Chondrocyte (in vitro differentiated cells): Measurements from ENCODE around the gene MMP11. TPM values are rescaled to one million over a fixed set of nuclear protein-coding genes. Genes with fewer than 3 reads are reported as not detected.

Experiments
- DNase-seq: peaks from one replicate; pipeline ENCODE4 v3.0.0; 2021; ENCODE audit warnings: mixed read lengths, low spot score
- H3K27ac Mint-ChIP-seq: one replicate; pipeline ENCODE4 v1.8.0; 2021; ENCODE audit warnings: mild to moderate bottlenecking, moderate library complexity, mixed read lengths; ENCODE audit not compliant: unreplicated experiment
- H3K27me3 Mint-ChIP-seq: 2 replicates; pipeline ENCODE4 v1.8.0; 2021; ENCODE audit warnings: low read depth, mixed read lengths
- H3K36me3 Mint-ChIP-seq: 2 replicates; pipeline ENCODE4 v1.8.0; 2021; ENCODE audit warnings: low read depth, mixed read lengths
- H3K4me1 Mint-ChIP-seq: 2 replicates; pipeline ENCODE4 v1.8.0; 2021; ENCODE audit warnings: low read depth, mild to moderate bottlenecking, mixed read lengths
- H3K4me3 Mint-ChIP-seq: one replicate; pipeline ENCODE4 v1.8.0; 2021; ENCODE audit warnings: mild to moderate bottlenecking, moderate library complexity, mixed read lengths; ENCODE audit not compliant: unreplicated experiment
- H3K9me3 Mint-ChIP-seq: 2 replicates; pipeline ENCODE4 v1.8.0; 2021; ENCODE audit warnings: low read depth, mixed read lengths
- total RNA-seq: library from RNA; stranded (reverse); gene quantifications from 3 replicates; pipeline ENCODE4 v1.2.1, GENCODE V29; 2021
- TF ChIP-seq, protein P1 (sequence below): fragments of 200-600 bp; sonication (generic); IDR thresholded peaks from 2 replicates; pipeline ENCODE4 v1.5.0; 2021; ENCODE audit warnings: antibody characterized with exemption, mild to moderate bottlenecking, moderate library complexity

The MMP11 gene
- total RNA-seq, 1 donor from 2014 or later, result 172 TPM

DNA sequence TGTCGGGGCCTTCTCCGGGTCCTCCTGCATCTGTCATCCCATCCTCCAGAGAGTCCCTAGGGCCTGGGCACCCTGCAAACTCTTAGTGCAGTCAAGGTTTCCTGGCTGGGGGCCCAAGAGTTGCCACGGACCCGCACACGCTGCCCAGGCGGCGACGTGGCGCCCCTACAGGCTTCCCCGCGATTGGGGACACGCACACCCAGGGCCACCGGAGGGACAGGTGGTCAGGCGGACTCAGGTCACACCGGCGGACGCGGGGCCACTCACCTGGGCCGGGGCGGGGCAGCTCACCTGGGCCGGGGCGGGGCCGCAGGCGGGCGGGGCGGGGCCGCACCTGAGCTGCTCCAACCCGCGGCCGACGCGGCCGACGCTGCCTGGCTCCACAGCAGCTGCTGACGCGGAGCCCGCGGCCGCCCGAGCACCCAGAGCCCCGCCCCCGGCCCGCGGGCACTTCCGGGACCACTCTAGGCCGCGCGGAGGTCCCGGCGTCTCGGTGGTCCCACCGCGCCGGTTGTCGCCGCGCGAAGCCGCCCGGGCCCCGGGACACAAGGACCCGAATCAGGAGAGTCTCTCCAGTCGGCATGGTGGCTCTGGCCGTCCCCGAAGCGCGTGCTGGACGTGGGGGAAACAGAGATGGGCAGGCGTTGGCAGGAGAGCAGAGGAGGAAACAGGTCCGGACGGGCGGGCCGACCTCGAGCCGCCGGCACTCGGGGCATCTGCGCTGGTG is 21.8 kb upstream of the MMP11 start, which contains the start of gene ZNF70:
Gene ZNF70 (minus strand): TSS at position 399 of the 727 bp plus-strand sequence. CDS start 5,972 bp downstream, outside the sequence.
- peak within 1 kb of the TSS; percentile 91 for H3K27ac Mint-ChIP-seq
- peak; percentile 87 for DNase-seq
- H3K9me3 Mint-ChIP-seq, result no peaks in the 10 kb centered on the region

DNA sequence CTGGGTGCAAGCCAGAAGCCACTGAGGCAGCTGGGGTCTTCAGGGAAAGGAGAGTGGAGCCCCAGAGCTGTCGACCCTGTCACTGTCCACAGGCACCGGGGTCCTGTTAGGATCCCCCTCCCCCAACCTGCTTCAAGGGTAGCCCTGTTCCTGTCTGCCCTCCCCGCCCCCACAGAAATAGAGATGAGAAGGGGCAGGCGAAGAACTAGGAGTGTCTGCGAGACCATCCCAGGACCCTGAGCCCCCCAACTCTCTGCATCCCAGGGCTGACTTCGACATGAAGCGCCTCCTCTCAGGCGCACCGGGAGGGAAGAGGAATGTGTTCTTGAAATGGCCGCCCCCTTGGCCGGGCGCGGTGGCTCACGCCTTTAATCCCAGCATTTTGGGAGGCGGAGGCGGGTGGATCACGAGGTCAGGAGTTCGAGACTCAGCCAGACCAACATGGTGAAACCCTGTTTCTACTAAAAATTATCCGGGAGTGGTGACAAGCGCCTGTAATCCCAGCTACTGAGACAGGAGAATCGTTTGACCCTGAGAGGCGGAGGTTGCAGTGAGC is 21.1 kb upstream of the MMP11 start:
- TF ChIP-seq, protein P1, sequence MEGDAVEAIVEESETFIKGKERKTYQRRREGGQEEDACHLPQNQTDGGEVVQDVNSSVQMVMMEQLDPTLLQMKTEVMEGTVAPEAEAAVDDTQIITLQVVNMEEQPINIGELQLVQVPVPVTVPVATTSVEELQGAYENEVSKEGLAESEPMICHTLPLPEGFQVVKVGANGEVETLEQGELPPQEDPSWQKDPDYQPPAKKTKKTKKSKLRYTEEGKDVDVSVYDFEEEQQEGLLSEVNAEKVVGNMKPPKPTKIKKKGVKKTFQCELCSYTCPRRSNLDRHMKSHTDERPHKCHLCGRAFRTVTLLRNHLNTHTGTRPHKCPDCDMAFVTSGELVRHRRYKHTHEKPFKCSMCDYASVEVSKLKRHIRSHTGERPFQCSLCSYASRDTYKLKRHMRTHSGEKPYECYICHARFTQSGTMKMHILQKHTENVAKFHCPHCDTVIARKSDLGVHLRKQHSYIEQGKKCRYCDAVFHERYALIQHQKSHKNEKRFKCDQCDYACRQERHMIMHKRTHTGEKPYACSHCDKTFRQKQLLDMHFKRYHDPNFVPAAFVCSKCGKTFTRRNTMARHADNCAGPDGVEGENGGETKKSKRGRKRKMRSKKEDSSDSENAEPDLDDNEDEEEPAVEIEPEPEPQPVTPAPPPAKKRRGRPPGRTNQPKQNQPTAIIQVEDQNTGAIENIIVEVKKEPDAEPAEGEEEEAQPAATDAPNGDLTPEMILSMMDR, result no peak
- H3K9me3 Mint-ChIP-seq, result no peaks in the 10 kb centered on the region
- H3K36me3 Mint-ChIP-seq, result no peaks in the 10 kb centered on the region
- peak overlapping the region; percentile 65 for H3K27ac Mint-ChIP-seq
- DNase-seq, result no peak
- peaks cover 17% of the 10 kb centered on the region for H3K4me1 Mint-ChIP-seq
- peak overlapping the region; percentile 75 for H3K4me3 Mint-ChIP-seq
- no peaks in the 10 kb centered on the region for H3K27me3 Mint-ChIP-seq

More for the DNA sequence above, 21.8 kb upstream of the MMP11 start, which contains the start of gene ZNF70:
- no peaks in the 10 kb centered on the region for H3K27me3 Mint-ChIP-seq
- H3K36me3 Mint-ChIP-seq, result no peaks in the 10 kb centered on the region
- H3K4me3 Mint-ChIP-seq, result peak within 1 kb of the TSS; percentile 90
- TF ChIP-seq, protein P1, result peak; percentile 62
- H3K4me1 Mint-ChIP-seq, result peaks cover 17% of the 10 kb centered on the region

DNA sequence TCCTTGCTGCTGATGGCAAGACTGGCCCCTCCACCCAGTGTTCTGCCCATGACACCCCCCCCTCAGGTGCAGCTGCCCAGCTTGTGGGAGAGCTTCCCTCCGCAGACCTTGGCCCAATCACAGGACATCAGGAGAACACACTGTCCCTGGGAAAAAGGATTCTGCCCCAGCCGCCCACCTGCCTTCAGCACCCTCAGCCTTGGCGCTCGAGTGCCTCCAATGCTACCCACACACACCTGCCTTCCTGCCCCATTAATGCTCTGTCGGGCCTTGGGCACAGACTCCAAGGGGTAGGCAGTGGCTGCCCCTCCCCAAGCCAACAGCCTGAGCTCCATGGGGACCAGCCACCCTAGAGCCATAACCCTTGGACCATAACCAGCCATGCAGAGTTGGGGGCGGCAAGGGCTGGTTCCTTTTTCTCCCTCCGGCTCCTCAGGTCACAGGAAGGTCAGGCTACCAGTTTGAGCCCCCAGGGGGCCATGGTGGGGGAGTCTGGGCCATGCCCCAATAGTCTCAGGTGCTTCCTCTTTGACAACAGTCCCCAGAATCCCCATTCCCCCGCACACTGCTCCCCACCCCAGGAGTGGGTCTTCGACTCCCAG is 20.5 kb upstream of the MMP11 start:
- DNase-seq, result no peak
- TF ChIP-seq, protein P1, result no peak
- Mint-ChIP-seq H3K4me1 (peaks cover 17% of the 10 kb centered on the region), H3K4me3 (peak overlapping the region; percentile 75), H3K27me3 (no peaks in the 10 kb centered on the region), H3K36me3 (no peaks in the 10 kb centered on the region), H3K27ac (peak overlapping the region; percentile 29), H3K9me3 (no peaks in the 10 kb centered on the region)

DNA sequence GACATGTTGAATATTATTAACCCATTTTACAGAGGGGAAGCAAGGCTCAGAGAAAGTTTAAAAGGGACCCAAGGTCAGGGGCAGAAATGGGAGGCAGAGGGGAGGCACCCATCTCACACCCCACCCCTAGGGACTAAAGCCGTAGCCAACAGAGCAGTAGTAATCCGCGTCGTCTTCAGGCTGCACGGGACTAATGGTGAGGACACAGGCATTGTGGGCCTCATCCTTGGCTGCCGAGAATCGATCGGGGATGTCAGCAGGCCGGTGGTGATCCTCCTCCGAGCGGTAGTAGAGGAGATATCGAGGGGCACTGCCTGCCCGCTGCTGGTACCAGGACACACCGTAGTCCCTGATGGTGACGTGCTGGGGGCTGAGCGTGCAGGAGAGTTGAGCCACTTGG is 19.9 kb upstream of the MMP11 start:
- no peak overlapping the region for H3K27ac Mint-ChIP-seq
- DNase-seq, result no peak
- no peaks in the 10 kb centered on the region for H3K9me3 Mint-ChIP-seq
- TF ChIP-seq, protein P1, result no peak
- H3K4me1 Mint-ChIP-seq, result peaks cover 17% of the 10 kb centered on the region
- H3K4me3 Mint-ChIP-seq, result no peak overlapping the region
- H3K36me3 Mint-ChIP-seq, result no peaks in the 10 kb centered on the region
- H3K27me3 Mint-ChIP-seq, result no peaks in the 10 kb centered on the region

DNA sequence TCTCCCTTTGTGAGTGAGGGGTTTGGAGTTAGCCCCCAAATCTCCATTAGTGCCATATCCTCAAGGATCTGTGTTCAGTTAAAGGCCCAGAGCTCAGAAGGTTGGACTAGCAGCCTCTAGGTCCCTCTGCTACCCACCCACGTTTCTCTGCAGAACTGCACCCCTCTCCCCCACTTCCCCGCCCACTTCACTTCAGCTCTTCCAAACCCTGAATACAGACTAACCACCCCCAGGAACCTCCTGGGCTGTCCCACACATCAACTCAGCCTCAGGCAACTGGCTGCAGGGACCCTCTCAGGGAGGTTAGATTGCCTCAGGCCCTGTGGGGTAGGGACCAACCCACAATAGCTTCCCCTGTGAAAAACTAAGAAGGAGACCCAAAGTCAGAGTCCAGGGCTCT is 19.3 kb upstream of the MMP11 start:
- H3K27me3 Mint-ChIP-seq, result no peaks in the 10 kb centered on the region
- no peak overlapping the region for H3K4me3 Mint-ChIP-seq
- no peaks in the 10 kb centered on the region for H3K36me3 Mint-ChIP-seq
- H3K9me3 Mint-ChIP-seq, result no peaks in the 10 kb centered on the region
- no peak for DNase-seq
- H3K4me1 Mint-ChIP-seq, result peaks cover 17% of the 10 kb centered on the region
- TF ChIP-seq, protein P1, result no peak
- H3K27ac Mint-ChIP-seq, result no peak overlapping the region
